Kasumi-1 (cell line): ENCODE results near the gene PRKAR1A.
"Not testable (repeated sequence)": the region's sequence is repeated elsewhere in the genome, so short reads cannot be mapped to it uniquely, and the experiment has no call there.

Experiments used
- DNase-seq, 2 experiments: peaks; one replicate each; lab custom pipeline; 2025; lab: John Stamatoyannopoulos, UW

Gene PRKAR1A

DNA sequence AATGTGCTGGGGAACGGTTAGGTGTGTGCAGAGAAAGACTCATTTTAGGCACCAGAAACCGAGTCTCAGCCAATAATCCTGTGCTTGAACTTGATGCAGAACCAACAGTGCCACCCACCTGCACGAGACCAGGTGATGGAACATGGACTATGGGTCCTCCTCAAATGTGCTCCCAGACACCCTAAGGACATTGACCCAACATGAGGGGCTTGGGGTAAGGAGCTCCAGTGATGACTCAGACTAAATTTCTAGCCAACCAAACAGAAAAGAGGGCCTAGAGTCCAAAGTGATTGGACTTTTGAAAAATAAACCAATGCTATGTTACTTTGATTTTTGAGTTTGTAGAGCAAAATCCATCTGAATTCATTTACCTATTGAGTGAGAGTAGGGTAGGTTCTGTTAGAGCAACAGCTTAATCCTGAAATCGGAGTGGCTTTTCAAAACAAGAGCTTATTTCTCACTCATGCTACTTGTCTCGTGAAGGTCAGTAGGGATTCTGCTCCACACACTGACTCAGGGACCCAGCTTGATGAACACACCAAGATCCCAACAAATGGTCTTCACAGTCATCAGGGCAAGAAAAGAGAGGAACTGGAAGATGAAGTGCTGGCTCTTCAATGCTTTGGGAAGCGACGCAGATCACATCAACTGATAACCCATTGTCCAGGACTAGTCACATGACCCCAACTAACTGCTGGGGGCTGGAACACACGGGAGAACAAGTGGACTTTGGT, 67.1 kb downstream of the PRKAR1A start:
- no peak for DNase-seq

DNA sequence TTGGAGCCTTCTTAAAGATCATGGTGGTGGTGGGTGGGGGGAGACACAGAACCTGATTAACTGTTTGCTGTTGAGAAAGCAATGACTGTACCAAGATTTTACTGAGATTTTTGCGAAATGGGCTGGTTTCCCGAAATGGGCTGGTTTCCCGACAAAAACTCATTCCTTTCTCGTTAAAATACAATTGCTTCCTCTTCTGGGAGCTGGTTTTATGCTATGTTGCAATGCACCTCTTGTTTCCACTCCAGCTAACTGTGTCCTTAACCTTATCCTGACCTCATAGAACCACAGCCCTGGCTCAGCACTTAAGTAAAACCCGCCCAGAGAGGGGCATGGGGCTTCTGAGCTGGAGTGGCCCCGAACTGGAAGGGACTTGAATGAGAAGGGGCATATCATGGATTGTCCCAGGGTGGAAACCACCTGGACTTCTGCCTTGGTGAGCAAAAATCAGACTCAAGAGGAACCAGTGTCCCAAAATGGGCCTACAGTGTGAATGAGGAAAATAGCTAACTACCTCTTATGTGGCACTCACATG, 68.1 kb downstream of the PRKAR1A start:
- DNase-seq, result peak; percentile 48 to 53

- no peak for DNase-seq
Observed at GRCh38 chr17:68581863-68582645, 69.8 kb downstream of the PRKAR1A start.

GRCh38 chr17:68582867-68583266, 70.6 kb downstream of the PRKAR1A start:
- not testable (repeated sequence) for DNase-seq

- no peak for DNase-seq
Observed at GRCh38 chr17:68584581-68585303, 72.5 kb downstream of the PRKAR1A start.

DNA sequence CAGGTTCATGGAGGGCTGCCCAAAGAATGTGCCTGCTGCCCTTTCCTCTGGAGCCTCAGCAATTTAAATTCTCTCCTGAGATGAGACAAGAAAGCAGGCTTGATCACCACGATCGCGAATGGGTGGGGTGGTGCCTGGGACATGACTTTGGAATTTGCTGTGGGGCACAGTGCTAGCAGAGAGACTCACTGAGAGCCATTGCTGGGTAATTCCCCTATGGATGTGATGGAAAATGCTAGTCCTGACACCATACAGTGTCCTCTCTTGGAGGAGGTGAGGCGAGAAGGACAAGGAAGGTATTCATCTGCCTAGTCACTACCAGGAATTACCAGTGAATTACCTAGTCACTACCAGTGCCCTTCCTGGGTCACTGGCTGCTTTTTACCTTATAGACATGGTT, 73.4 kb downstream of the PRKAR1A start:
- DNase-seq, result no peak

DNA sequence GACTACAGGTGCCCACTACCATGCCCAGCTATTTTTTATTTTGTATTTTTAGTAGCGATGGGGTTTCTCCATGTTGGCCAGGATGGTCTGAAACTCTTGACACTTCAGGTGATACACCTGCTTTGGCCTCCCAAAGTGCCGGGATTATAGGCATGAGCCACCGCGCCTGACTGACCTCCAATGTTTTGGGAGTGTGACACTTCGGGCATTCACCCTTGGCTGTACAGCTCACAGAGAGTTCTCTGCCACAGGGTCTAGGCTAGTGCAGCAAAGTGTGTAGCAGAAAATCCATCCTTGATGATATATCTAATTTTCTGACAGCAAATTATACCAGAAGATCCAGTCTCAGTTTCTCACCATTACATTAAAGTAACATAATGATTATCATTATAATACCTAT, 74.8 kb downstream of the PRKAR1A start:
- DNase-seq, result no peak

- no peak for DNase-seq
Observed at GRCh38 chr17:68587847-68588246, 75.6 kb downstream of the PRKAR1A start.

GRCh38 chr17:68588362-68588761, 76.1 kb downstream of the PRKAR1A start:
- DNase-seq, result no peak

- no peak for DNase-seq
Observed at GRCh38 chr17:68589086-68589485, 76.9 kb downstream of the PRKAR1A start.

- DNase-seq, result no peak
Observed at GRCh38 chr17:68591583-68591982, 79.4 kb downstream of the PRKAR1A start.

DNA sequence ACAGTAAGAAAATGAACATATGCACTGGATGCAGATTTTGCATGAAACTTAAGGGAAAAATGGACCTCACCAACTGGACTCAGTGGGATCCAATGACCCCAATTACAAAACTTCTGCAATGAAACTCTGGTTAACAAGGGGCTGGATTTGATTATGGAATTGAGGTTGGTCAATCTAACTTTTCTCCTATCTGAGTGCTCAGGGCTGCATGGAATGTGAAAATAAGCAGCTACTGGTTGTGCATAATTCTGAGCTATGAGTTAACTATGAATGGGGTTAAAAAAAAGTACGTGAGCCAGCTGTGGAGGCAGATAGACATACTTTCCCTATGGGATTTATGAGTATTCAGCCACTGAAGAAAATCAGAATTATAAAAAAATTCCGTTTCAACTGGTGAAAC, 79.8 kb downstream of the PRKAR1A start:
- DNase-seq, result no peak

DNA sequence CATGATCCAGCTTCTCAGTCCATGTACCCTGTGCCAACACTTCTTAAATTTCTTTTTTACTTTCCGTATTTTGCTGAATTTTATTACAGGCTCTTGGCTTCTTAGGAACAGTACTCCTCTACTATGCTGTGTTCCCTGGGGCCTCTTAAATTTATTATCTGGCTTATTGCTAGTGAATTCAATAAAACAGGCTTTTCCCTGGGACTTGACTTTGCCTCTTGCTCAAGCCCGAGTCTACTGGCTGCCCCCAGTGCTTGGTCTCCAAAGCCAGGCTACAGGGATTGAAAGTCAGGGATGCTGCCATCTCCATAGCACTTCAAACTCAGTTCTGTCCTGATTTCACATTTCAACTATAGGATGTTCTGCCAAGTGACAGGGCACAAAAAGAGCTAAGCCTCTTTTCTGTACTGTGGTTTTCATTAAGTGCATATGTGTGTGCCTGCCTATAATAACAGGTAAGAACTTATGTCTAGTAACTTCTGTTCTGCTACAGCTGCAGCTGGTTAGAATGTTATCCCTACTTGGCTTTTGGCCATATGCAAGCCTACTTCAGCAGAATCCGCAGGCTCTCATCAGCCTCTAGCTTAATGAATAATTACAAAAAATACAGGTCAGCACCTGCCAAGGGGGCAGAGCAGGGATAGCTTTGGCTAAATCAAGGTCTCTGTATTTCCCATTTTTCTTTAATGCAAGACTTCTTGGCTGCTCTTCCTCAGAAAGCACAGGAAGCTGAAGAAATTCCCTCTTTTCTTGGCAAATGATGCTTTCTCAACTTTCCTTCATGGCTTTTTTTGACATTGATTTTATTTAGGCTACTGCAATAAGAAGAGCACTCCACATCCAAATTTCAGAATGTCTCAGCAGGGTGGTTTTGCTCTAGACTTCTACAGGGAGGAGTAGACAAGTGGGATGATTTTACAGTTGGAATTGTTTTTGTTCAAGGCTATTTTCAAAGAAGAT, 80.7 kb downstream of the PRKAR1A start:
- DNase-seq, result no peak

DNA sequence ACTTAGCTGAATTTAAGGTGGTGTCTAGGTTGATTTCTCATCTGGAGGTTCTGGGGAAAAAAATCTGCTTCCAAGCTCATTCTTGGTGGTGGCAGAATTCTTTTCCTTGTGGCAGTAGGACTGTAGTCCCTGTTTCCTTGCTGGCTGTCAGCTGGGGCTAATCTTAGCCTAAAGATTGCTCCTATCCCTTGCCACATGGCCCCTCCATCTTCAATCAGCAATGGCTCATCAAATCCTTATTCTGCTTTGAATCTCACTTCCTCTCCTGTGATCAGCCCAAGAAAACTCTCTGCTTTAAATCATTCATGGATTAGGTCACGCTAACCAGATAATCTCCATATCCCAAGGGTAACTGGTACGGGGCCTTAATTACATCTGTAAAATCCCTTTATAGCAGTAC, 82.3 kb downstream of the PRKAR1A start:
- no peak for DNase-seq

- DNase-seq, result no peak
Observed at GRCh38 chr17:68595496-68595895, 83.3 kb downstream of the PRKAR1A start.

DNA sequence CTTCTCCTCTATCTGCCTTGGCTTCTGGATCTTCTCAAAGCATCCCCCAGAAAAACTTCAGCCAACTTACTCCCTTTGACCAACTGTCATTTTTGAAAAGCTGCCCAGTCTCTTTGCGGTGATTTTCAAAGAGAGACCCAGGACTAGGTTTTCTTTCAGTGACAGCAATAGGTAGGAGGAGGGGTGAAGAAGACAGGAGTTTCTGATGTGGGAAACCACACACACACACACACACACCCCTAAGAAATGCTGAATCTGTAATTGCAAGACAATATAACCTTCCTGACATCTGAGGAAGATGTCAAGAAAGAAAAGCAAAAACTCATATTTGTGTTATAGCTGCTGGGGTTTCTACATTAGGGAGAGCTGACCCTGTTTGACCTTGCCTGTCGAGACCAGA, 83.8 kb downstream of the PRKAR1A start:
- no peak for DNase-seq

DNA sequence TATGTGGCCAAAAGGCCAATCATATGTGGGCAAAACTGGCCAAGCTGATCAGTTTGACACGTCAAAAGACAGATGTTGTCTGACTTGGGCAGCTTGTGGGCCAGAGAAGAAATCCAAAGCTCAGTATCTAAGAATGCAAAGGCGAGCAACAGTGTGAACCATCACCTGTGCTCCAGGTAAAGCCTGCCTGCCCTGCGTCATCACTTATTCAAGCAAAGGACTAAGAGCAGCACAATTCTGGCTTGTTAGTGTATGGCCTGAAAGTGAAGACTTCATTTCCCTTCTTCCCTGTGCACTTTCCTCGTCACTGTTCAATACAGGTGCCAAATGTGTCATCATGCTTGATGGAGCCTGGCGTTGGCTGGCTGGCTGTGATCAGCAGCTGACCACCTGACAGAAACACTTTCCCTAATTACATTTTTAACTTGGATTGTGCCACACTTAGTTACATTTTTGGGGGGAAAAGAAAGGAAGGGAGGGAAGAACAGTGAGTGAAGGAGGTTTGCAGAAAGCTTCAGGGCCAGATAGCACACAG, 84.2 kb downstream of the PRKAR1A start:
- DNase-seq, result no peak

DNA sequence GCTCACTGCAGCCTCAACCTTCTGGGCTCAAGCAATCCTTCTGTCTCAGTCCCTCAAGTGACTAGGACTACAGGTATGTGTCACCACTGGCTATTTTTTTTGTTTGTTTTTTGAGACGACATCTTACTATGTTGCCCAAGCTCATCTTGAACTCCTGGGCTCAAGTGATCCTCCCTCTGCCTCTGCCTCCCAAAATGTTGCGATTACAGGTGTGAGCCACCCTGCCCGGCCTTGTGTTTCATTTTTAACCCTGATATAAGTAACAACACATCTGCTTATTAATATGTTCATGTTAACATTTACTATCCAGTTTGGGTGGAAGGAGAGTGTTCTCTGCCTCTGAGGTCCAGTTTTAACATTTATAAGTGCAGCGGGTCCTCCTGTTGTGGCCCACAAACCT, 85.8 kb downstream of the PRKAR1A start:
- no peak for DNase-seq

- no peak for DNase-seq
Observed at GRCh38 chr17:68598545-68598961, 86.3 kb downstream of the PRKAR1A start.

GRCh38 chr17:68599091-68599490, 86.9 kb downstream of the PRKAR1A start:
- no peak for DNase-seq

DNA sequence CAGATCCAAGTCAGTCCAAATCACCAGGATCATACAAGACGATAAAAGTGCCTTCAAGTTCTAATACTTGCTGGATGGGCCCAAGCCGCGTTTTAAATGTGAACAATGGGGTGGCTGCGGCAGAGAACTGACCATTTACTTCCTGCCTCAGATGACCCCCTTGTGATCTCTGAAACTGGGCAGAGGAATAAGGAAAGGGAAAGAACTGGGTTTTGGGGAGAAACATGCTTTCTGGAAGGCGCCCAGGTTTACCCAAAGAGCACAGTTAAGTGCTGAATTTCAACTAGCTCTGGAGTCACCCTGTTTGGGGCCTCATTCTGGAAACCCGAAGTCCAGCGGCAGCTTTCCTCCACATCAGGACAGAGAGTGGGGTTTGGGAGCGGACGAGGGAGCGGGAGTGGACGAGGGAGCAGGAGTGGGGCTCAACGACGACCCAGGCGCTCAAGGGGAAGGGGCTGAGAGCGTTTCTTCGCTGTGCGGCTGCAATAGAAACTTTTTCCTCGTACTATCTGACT, 87.4 kb downstream of the PRKAR1A start:
- no peak for DNase-seq
